Measurements from ENCODE around the gene EZH2. TPM values are rescaled to one million over a fixed set of nuclear protein-coding genes. Genes with fewer than 3 reads are reported as not detected.

EZH2 gene
- total and polyA plus RNA-seq, 4 donors: 2.0 to 21.3 (median 2.5) TPM

- 95% methylated on average over 14 of the region's 14 CpGs for WGBS
- Histone ChIP-seq H3K4me1 (ENCODE audit: control insufficient read depth in 4 of 4, insufficient read depth in 4 of 4, low read length in 3 of 4) (no peaks in the 10 kb centered on the region), H3K27ac (ENCODE audit: low read depth in 1 of 2, low read length in 2 of 2) (no peak overlapping the region), H3K9me3 (ENCODE audit: control insufficient read depth in 4 of 4, low read length in 3 of 4) (no peaks in the 10 kb centered on the region), H3K4me3 (ENCODE audit: low read depth in 1 of 3, low read length in 3 of 3) (no peak overlapping the region), H3K9ac (ENCODE audit: low read depth in 1 of 2, low read length in 2 of 2) (no peak overlapping the region), H3K27me3 (ENCODE audit: control insufficient read depth in 4 of 4, insufficient read depth in 4 of 4, low read length in 3 of 4) (no peaks in the 10 kb centered on the region), H3K36me3 (ENCODE audit: control insufficient read depth in 4 of 4, insufficient read depth in 3 of 4, low read depth in 1 of 4, low read length in 3 of 4) (peaks cover 17 to 81% (median 69%) of the 10 kb centered on the region in 4 donors)
- DNase-seq (ENCODE audit: low spot score): no peak
- TF ChIP-seq, protein P1, sequence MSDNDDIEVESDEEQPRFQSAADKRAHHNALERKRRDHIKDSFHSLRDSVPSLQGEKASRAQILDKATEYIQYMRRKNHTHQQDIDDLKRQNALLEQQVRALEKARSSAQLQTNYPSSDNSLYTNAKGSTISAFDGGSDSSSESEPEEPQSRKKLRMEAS (IDR thresholded peaks at IDR 0.05): no peak
- TF ChIP-seq ATF3 (IDR thresholded peaks at IDR 0.05) (no peak), FOXA1 (IDR thresholded peaks at IDR 0.05) (no peak), RAD21 (IDR thresholded peaks at IDR 0.05) (no peak), GABPA (IDR thresholded peaks at IDR 0.05 in 1 of 2, conservative IDR thresholded peaks at IDR 0.05 in 1 of 2) (no peak), YY1 (IDR thresholded peaks at IDR 0.05) (no peak), TAF1 (conservative IDR thresholded peaks at IDR 0.05) (no peak), JUND (IDR thresholded peaks at IDR 0.05) (no peak), FOXA2 (IDR thresholded peaks at IDR 0.05) (no peak), SP1 (IDR thresholded peaks at IDR 0.05) (no peak), HNF4G (IDR thresholded peaks at IDR 0.05) (no peak), NR2F2 (IDR thresholded peaks at IDR 0.05) (no peak), EGR1 (IDR thresholded peaks at IDR 0.05; ENCODE audit: low read depth in 2 of 2) (no peak), RXRA (IDR thresholded peaks at IDR 0.05) (no peak), HNF4A (conservative IDR thresholded peaks at IDR 0.05) (no peak)
- TF ChIP-seq, protein P2, sequence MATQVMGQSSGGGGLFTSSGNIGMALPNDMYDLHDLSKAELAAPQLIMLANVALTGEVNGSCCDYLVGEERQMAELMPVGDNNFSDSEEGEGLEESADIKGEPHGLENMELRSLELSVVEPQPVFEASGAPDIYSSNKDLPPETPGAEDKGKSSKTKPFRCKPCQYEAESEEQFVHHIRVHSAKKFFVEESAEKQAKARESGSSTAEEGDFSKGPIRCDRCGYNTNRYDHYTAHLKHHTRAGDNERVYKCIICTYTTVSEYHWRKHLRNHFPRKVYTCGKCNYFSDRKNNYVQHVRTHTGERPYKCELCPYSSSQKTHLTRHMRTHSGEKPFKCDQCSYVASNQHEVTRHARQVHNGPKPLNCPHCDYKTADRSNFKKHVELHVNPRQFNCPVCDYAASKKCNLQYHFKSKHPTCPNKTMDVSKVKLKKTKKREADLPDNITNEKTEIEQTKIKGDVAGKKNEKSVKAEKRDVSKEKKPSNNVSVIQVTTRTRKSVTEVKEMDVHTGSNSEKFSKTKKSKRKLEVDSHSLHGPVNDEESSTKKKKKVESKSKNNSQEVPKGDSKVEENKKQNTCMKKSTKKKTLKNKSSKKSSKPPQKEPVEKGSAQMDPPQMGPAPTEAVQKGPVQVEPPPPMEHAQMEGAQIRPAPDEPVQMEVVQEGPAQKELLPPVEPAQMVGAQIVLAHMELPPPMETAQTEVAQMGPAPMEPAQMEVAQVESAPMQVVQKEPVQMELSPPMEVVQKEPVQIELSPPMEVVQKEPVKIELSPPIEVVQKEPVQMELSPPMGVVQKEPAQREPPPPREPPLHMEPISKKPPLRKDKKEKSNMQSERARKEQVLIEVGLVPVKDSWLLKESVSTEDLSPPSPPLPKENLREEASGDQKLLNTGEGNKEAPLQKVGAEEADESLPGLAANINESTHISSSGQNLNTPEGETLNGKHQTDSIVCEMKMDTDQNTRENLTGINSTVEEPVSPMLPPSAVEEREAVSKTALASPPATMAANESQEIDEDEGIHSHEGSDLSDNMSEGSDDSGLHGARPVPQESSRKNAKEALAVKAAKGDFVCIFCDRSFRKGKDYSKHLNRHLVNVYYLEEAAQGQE (IDR thresholded peaks at IDR 0.05): no peak
- TF ChIP-seq, protein P3, sequence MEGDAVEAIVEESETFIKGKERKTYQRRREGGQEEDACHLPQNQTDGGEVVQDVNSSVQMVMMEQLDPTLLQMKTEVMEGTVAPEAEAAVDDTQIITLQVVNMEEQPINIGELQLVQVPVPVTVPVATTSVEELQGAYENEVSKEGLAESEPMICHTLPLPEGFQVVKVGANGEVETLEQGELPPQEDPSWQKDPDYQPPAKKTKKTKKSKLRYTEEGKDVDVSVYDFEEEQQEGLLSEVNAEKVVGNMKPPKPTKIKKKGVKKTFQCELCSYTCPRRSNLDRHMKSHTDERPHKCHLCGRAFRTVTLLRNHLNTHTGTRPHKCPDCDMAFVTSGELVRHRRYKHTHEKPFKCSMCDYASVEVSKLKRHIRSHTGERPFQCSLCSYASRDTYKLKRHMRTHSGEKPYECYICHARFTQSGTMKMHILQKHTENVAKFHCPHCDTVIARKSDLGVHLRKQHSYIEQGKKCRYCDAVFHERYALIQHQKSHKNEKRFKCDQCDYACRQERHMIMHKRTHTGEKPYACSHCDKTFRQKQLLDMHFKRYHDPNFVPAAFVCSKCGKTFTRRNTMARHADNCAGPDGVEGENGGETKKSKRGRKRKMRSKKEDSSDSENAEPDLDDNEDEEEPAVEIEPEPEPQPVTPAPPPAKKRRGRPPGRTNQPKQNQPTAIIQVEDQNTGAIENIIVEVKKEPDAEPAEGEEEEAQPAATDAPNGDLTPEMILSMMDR (IDR thresholded peaks at IDR 0.05; ENCODE audit: low read depth, low read length, missing input control): no peak
- TF ChIP-seq, protein P4, sequence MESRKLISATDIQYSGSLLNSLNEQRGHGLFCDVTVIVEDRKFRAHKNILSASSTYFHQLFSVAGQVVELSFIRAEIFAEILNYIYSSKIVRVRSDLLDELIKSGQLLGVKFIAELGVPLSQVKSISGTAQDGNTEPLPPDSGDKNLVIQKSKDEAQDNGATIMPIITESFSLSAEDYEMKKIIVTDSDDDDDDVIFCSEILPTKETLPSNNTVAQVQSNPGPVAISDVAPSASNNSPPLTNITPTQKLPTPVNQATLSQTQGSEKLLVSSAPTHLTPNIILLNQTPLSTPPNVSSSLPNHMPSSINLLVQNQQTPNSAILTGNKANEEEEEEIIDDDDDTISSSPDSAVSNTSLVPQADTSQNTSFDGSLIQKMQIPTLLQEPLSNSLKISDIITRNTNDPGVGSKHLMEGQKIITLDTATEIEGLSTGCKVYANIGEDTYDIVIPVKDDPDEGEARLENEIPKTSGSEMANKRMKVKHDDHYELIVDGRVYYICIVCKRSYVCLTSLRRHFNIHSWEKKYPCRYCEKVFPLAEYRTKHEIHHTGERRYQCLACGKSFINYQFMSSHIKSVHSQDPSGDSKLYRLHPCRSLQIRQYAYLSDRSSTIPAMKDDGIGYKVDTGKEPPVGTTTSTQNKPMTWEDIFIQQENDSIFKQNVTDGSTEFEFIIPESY (IDR thresholded peaks at IDR 0.05): no peak
These were observed 96.4 kb downstream of the EZH2 start for GRCh38 chr7:148787571-148788295.

Data from liver (tissue), 9 donors.